Measurements from ENCODE around the gene SMPD1.

Gene SMPD1

DNA sequence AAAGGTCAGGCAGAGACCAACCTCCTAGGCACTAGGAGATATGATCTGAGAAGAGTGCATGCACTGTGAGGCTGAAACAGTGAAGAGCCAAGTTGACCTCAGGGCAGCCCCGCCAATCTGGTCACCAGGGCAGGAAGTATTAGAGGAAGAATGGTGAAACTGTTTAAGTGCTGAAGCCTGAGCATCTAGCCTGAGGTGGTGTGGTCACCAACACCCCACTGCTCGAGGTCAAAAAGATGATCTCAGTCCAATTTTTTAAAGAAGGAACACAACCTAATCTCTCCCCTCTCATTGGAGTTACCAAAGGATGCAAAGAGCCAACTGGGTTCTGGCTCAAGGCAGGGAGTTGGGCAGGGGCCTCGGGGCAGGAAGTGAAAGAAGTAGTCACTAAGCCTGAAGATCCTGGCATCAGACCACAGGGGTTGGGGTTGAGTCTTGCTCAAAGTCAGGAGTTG is 24.6 kb downstream of the SMPD1 start:
- no peak for DNase-seq (ENCODE audit: low spot score)

DNA sequence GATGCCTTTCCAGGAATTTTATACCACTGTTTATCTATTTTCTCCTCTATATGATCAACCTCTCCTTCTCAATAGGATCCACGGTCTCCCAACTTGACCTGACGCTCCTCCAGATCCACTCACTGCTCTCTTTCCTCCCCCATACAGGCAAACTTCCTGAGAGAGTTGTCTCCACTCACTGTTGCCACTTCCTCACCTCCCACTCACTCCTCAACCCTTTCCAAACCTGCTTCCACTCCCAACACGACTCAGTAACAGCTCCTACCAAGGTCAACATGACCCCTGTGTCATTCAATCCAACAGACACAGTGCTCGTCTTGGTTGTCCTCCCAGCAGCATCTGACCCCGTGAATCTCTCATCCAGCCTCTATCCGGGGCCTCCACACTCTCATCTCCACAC is 25.5 kb downstream of the SMPD1 start:
- DNase-seq (ENCODE audit: low spot score): no peak

DNA sequence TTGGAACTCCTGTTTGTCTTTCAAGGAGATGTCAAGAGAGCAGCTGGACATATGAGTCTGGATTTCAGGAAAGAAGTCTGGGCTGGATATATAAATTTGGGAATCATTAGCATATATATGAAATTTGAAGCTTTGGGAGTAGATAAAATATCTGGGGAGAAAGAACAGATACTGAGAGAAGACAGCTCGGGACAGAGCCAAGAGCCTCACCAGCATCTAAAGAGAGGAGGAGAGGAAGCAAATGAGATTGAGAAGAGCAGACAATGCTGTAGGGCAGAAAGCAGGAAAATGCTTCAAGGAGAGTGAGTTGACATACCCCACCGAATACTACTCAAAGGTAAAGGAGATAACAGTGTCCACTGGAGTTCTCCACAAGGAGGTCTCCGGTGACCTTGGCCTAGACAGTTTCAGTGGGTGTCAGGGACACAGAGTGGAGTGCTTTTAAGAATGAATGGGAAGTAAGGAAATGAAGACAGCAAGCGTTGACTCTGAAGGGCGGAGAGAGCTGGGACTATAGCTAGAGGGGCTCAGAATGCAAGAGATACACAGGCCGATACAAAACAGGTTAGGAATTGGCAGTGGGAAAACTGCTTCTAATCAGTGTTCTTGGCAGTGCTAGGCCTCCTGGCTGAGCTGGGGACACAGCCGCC is 27.8 kb downstream of the SMPD1 start:
- DNase-seq (ENCODE audit: low spot score): no peak

DNA sequence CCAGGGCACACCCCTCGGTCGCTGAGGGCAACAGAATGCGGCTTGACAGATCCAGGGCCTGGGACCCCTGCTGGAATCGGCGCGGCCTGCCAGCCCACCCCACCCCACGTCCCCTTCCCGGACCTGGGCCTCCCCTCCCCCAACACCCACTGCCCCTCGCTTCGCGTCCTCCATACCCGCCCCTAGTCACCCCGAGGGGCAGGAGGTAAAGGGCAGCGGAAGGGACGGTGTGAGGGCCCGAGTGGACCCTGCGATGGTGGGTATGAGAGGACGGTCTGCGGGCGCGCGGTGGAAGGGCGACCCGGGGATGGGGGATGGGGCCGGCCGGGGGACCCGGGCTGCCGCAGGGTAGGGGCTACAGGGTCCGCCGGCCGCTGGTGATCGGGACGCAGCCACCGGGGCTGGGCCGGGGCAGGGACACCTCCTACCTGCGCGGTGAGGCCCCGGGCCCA is 28.3 kb downstream of the SMPD1 start:
- no peak for DNase-seq (ENCODE audit: low spot score)

DNA sequence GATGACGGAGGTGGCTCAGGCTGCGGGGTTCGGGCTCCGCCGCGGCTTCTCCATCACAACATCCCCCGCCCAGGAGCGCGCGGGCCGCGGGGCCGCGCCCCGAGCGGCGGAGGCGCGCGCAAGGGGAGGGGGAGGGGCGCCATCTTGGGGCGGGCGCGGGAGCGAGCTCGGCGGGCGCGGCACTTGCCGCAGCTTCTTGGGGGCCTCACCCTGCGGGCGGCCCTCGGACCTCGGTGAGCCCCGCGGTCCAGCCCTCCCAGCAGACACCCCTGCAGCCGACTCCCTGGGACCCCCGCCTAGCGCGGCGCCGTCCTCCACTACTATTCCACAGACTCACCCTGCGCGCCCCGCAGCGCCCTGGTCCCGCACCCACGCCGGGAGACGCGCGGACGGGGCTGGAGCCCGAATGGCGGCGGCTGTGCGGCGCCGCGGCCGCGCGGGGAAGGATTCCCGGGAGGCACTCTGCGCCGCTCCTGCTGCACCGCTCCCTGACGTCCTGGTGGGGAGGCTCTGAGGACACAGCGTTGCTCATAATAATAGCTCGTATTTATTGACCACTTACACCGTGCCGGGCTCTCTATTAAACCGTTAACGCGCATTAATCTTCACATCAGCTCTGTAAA is 28.8 kb downstream of the SMPD1 start, which contains the start of gene APBB1:
Gene APBB1 (minus strand): TSS at position 86 of the 623 bp plus-strand sequence. CDS start 7,747 bp downstream, outside the sequence.
- peak; percentile 65 for DNase-seq (ENCODE audit: low spot score)

DNA sequence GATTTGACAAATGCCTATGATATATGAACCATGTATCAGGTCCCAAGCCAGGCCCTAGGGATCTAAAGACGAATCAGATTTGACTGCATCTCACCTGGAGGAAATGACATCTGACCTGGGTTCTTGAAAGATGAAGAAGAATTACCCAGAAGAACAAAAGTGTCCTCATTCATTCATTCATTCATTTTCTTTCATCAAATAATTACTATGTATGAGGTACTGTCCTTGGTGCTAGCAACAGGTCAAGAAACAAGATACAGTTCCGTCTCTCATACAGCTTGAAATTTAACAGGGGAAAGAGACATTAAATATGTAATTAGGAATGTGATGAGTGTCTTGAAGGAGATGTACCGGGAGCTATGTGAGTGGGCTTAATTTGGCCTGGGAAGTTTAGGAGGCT is 30.4 kb downstream of the SMPD1 start:
- no peak for DNase-seq (ENCODE audit: low spot score)

DNA sequence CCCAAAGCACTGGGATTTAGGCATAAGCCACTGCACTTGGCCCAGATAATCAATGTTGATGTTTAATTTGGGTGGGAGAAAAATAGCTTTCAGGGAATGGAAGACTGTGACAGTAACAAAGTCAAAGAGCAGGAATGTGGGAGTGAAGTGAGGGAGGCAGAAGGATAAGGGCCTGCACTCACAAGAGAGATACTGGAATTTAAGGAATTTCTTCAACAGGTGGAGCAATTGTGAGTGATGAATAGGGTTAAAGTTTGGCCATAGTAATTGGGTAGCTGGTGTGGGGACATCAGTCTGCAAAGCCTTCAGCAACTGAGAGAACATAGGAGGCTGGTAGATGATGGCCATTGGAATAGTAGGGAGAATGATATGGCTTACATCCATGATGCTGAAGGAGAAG is 37.2 kb downstream of the SMPD1 start:
- no peak for DNase-seq (ENCODE audit: low spot score)

DNA sequence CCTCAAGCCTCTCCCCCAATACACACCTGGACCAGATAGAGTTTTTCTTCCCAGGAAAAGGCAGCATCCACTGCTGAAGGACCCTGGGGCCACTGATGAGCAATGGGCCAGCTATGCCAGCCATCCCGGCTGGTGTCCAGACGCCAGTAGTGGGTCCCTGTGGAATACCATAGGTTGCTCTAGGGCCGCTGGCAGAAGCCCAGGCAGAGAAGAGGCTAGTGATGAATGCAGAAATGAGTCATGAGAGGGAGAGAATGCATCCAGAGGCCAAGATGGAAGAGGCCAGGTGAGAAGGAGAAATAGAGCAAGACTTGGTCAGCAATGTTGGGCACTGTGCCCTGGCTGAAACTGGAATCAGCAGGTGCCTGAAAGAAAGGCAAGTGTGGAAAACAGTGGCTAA is 41.6 kb downstream of the SMPD1 start:
- no peak for DNase-seq (ENCODE audit: low spot score)

DNA sequence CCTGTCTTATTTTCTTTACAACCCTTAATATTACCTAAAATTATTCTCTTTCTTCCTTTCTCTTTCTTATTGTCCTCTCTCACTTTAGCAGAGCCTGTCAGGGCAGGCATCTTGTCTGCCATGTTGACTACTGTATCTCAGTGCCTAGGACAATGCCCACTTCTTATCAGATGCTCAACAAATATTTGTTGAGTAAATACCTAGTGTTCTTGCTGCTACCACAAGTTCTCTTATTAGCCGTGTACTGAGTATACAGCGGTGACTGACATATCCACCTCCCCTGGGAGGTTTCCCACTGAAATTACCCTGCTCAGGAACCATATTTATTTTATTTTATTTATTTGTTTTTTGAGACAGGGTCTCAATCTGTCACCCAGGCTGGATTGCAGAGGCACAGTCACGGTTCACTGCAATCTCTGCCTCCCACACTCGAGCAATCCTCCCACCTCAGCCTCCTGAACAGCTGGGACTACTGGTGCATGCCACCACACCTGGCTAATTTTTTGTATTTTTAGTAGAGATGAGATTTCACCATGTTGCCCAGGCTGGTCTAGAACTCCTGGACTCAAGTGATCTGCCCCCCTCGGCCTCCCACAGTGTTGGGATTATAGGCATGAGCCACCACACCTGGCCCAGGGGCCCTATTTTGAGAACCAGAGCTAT is 43.9 kb downstream of the SMPD1 start:
- DNase-seq (ENCODE audit: low spot score): no peak

DNA sequence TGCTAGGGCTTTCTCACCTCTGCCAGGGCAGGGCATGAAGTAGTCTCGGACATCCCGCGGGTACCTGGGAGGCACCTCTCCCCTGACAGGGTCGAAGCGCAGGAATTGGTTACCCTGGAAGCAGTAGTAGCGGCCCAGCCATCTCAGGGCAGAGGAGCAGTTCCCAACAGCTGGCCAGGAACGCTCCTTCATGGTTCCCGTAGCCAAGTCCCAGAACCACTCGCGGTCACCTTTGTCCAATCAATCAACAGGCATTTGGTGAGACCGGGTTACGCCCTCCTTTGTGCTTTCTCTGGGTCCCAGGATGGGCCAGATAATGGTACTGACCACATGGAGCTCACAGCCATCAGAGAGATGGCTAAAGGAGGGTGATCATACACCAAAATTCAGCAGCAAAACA is 47.1 kb downstream of the SMPD1 start:
- no peak for DNase-seq (ENCODE audit: low spot score)

DNA sequence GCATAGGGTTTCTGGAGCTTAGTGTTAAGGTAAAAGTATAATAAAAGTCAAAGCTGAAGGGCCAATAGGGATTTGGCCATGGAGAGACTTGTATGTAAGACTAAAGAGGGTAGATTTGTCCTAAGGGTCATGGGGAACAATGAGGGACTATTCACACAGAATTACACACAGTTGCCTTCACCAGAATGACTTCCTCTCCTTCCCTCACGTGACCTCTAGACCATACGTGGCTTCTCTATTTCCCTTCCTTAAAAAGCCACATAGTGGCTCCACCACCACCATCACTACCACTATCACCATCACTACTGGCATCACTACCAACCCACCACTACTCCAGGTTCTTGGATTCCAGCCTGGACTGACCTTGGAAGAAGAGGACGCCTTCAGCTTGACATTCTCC is 47.7 kb downstream of the SMPD1 start:
- DNase-seq (ENCODE audit: low spot score): peak; percentile 50

DNA sequence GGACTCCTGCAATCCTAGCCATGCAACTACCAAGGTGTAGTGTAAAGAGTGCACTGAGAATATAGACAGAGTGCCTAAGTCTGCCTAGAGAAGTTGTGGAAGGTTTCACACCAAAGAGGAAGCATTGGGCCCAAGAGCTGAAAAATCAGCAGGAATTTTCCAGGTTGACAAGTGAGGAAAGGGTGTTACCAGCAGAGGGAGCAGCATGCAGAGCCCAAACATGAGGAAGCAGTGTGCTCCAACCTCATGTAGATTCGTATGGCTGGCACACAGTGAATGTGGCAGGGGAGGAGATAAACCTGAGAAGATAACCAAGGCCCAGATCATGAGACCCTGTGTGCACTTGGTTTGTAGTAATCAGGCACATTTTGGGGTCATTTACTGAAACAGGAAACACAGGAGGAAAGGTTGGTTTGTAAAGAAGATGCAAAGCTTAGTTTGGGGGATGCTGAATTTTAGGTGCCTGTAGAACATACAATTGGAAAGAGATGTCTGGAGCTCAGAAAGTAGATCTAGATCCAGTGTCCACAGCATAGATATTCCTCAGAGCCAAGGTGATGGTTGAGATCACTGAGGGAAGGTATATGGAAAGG is 48.8 kb downstream of the SMPD1 start:
- DNase-seq (ENCODE audit: low spot score): peak; percentile 77

DNA sequence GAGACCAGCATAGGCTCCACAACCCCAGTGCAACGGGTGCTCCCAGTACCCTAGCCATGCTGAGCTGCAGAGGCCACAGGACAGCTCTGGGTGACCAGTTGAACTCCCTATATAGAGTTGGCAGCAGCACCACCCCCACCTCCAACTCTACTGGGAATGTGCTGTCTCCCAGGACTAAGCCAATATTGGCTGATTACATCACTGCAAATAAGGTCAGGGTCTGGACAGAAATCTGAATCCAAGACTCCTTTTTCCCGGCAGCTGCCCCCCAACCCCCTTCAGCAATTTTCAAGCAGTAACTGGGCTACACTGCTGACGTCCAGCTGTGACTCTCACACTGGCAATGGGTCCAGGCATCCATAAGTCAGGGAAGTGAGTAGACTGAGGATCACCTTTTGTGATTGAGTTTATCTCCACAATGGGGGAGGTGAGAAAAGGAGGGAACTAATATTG is 50.7 kb downstream of the SMPD1 start, which contains the start of gene HPX:
Gene HPX (minus strand): TSS at position 82 of the 453 bp plus-strand sequence. CDS start 24 bp downstream, at position 58.
- no peak for DNase-seq (ENCODE audit: low spot score)

DNA sequence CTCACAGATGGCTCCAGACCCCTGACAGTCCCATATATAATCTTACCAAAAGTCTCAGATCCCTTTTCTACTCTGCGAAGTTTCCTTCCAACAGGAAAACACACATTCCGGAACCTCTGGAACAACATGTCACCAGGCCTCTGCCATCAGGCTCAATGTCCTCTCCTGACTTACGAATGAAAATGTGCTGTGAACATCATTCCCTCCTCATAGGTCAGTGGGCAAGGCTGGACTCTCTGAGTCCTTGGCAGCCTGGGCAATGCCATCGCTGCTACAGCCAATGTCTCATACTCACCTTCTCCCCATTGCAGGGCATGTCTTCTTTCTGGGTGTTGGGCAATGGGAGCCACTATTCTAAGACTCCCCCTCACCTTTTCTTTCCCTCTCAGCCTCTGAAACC is 52.2 kb downstream of the SMPD1 start:
- no peak for DNase-seq (ENCODE audit: low spot score)

DNA sequence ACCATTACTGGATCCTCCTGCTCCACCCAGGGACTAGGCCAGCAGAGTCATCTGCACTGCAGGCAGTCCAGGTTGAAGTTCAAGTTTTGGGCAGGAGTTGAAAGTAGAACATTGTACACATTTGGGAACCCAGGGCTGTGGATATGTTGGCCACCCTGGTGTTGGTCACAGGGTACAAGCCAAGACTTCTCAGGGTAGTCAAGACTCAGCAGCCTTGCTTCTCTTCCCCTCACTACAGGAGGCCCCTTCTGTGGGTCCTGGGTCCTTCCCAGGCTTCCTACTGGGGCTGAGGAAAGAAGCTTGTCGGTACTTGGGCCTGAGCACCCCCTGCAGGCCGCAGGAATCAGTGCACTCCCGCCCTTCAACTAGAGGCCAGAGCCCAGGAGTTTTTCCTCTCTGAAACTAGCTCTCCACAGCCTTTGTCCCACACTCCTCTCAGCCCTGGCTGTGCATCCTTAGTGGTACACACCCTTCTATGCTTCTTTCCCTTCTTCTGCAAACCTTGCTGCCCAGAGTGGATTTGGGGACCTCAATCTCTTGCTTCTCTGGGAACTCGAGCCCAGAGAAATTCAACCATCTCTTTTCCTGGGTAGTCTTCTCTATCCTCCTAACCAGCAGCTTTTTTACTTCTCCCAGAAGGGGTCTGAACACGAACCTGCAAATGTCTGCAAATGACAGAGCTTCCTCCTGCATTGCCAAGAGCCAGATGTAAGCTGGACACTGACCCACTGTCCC is 53.2 kb downstream of the SMPD1 start:
- DNase-seq (ENCODE audit: low spot score): peak; percentile 75

Measured in pons (tissue), 1 donor.